Stimulated activated CD8-positive, alpha-beta memory T cell treated with anti-CD3 and anti-CD28 coated beads, Interleukin-12 subunit alpha, Interleukin-12 subunit beta, amount 100 ng/mL, for 24 hours (primary cell): ENCODE results near the gene LMF1.
"Not testable (repeated sequence)": the region's sequence is repeated elsewhere in the genome, so short reads cannot be mapped to it uniquely, and the experiment has no call there.

Experiments used
- DNase-seq: peaks from one replicate; pipeline ENCODE4 v3.0.0-alpha.2; 2020; ENCODE audit errors: extremely low read depth

The LMF1 gene

DNA sequence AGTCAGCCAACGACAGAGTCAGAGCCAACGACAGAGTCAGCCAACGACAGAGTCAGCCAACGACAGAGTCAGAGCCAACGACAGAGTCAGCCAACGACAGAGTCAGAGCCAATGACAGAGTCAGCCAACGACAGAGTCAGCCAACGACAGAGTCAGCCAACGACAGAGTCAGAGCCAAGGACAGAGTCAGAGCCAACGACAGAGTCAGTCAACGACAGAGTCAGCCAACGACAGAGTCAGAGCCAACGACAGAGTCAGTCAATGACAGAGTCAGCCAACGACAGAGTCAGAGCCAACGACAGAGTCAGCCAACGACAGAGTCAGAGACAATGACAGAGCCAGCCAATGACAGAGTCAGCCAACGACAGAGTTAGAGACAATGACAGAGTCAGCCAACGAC, 22.0 kb downstream of the LMF1 start:
- DNase-seq, result not testable (repeated sequence)

DNA sequence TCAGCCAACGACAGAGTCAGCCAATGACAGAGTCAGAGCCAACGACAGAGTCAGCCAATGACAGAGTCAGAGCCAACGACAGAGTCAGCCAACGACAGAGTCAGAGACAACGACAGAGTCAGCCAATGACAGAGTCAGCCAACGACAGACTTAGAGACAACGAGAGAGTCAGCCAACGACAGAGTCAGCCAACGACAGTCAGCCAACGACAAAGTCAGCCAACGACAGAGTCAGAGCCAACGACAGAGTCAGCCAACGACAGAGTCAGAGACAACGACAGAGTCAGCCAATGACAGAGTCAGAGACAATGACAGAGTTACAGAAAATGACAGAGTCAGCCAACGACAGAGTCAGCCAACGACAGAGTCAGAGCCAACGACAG, 22.9 kb downstream of the LMF1 start:
- DNase-seq, result not testable (repeated sequence)

DNA sequence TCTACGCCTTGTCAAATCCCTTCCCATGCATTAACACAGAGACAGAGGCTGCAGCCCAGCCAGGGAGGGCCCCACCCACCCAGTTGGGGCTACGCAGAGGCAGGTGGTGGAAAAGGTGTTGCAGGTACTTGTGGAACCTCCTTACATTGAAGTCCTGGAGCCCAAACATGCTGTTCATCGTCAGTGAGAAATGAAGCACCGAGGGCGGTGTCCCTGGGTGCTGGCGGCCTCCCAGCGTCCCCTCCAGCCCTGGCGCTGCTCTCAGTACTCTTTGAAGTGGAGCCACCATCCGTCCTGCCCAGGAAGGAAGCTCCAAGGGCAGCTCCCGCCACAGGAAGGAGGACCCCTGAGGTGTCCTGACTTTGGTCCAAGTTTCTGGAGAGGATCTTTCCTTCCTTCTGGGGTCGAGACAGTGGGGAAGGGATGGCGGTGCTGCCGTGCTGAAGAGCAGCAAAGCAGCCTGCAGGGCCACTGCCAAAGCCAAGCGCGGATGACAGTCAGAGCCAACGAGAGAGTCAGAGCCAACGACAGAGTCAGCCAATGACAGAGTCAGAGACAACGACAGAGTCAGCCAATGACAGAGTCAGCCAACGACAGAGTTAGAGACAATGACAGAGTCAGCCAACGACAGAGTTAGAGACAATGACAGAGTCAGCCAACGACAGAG, 23.4 kb downstream of the LMF1 start:
- no peak for DNase-seq

DNA sequence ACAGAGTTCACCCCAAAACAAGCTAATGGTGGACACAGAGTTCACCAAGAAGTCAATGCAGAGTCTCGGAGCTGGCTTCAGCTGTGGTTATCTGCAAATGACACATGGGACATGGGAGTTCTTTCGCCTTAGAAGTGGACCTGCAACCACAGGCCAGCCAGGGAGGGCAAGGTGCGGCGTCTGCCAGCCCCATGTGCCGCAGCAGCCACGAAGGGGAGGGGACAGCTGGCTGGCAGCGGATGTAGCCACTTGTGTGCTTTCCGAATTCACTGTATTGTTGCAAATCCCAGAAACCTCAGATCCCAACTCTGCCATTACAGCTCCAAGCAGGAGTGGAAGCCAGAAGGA, 24.8 kb downstream of the LMF1 start:
- DNase-seq, result no peak

DNA sequence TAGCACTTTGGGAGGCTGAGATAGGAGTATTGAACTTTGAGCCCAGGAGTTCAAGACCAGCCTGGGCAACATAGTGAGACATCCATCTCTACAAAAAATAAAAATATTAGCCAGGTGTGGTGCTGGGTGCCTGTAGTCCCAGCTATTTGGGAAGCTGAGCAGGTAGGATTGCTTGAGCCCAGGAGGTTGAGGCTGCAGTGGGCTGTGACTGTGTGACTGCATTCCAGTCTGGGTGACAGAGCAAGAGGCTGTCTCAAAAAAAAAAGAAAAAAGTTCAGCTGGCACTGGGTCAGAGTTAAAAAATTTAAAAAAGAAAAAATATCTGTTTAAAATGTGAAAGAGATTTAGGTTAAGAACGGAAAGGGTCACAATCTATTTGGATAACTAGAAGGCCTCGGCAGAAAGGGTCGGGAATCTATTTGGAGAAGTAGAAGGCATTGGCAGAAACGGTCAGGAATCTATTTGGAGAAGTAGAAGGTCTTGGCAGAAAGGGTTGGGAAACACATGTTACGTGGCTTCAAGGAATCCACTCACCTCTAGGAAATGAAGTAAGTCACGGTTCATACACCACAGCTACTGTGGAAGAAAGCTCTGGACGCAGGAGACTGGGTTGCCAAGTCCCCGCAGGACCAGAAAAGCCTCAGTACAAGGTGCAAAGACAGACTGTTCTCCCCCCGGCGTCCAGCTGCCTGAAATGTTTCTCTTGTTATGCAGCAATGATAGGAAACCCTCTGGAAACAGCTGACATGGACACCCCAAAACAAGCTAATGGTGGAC, 25.3 kb downstream of the LMF1 start:
- no peak for DNase-seq

DNA sequence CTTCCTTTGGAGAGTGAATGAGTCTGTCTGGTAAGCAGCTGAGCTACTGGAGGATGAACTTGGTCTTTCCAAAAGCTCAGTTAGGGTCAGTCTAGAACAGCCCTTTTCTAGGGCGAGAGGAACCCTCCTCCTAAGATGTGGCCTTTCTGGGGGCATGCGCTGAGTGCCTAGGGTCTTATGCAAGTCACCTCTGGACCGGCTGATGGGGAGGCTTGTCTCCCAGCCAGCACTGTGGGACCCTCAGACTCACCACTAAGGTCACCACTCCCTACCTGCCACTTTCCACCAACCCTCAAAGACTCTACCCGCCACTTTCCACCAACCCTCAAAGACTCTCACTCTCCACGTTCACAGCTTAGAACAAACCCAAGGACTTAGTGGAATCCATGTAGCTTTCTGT, 26.8 kb downstream of the LMF1 start:
- DNase-seq, result no peak

DNA sequence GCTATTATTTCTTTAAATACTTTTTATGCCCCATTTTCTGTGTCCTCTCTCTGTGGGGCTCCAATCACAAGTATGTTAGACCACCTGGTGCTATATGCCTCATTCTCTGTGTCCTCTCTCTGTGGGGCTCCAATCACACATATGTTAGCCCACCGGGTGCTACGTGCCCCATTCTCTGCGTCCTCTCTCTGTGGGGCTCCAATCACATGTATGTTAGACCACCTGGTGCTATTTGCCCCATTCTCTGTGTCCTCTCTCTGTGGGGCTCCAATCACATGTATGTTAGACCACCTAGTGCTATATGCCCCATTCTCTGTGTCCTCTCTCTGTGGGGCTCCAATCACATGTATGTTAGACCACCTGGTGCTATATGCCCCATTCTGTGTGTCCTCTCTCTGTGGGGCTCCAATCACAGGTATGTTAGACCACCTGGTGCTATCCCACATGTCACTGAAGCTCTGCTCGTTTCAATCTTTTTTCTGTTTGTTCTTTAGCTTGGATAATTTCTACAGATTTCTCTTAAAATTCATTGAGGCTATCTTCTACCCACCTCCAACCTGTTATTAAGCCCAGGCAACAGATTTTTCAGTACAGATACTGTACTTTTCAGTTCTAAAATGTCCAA, 28.2 kb downstream of the LMF1 start:
- DNase-seq, result no peak

DNA sequence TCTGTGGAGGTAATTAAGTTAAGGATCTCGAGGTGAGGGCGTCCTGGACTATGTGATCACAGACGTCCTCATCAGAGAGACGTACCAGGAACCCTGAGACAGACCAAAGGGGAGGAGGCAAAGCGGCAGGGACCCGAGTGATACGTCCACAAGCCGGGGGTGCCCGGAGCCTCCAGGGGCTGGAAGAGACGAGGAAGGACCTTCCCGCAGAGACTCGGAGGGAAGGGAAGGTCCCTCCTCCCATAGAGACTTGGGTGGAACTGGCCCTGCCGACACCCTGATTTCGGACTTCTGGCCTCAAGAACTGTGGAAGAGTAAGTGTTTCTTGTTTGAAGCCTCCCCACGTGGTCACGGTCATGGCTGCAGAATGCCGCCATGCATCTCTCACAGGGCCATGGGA, 30.8 kb downstream of the LMF1 start:
- DNase-seq, result no peak

DNA sequence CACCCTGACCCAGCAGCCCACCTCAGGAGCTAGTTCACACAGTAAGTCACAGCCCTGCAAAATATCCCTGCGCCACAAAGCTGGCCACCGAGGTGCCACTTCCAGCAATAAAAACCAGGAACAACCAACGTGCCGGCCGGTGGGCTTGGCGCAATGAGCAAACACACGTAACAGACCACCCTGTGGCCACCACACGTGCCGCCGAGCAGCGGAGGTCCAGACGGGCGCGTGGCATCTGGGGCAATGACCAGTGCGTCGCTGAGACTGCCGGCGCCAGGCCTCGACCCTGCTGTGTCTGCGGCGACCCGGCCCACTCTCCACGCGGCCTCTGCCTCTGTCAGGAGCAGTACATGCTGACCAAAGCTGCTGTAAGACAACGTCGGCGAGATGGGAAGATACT, 31.5 kb downstream of the LMF1 start:
- DNase-seq, result no peak

DNA sequence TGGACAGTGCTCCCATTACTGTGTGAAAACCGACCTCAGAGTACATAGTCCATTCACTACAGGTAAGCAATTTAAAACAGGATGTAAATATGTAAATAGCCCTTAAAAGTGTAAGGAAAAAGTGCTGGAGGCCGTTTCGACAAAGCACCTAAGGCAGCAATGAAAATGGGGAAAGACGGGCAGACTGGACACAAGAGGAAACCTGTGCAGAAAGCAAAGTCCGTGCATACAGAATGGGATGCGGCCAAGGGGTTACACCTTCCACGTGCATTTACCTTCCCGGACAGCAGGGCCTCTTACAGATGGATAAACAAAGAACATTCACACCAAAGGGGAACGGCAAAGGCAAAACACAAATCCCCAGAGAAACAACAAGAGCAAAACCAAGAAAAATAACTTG, 32.0 kb downstream of the LMF1 start:
- DNase-seq, result no peak

DNA sequence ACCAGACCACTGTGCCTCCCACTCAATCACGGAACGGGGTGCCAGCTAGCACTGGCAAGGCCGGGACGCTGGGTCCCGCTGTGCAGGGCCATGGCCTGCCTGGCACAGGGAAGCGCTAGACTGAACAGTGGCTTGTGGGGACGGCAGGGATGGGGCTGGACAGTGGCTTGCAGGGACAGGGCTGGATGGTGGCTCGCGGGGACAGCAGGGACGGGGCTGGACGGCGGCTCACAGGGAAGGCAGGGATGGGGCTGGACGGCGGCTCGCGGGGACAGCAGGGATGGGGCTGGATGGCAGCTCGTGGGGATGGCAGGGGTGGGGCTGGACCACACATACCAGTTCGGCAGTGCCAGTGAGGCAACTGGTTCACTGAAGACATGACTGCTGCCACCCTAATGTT, 32.6 kb downstream of the LMF1 start:
- no peak for DNase-seq

DNA sequence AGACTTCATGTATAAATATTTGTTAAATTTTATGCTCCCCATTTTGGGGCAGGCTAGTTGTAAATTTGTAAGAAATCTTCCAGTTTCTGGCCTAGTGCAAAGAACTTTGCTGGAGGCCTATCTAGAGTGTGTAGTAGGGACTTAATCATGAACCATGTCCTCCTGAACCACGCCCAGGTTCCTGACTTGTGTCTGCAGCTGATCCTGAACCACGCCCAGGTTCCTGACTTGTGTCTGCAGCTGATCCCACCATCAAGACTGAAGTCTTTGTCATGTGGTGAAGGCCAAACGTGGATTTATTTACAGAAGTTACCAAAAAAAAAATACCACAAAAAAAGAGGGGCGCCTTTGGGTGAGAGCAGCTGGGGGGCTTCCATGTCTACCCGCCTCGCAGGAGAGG, 33.1 kb downstream of the LMF1 start:
- DNase-seq, result no peak

DNA sequence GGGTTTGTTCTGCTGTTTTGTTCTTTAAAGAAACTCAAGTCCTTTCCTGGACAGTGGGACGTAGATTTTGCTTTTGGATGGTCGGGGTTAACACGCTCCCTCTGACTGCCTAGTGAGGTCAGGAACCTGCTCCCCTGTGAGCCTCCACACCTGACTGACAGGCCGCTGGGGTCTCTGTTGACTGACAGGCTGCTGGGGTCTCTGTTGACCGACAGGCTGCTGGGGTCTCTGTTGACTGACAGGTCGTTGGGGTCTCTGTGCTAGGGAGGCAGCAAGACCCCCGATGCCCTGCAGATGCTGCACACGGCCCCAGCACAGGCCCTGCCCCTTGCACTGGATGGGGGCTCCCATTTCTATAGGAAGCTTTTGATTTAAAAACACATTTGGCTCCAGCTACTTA, 33.5 kb downstream of the LMF1 start:
- no peak for DNase-seq

DNA sequence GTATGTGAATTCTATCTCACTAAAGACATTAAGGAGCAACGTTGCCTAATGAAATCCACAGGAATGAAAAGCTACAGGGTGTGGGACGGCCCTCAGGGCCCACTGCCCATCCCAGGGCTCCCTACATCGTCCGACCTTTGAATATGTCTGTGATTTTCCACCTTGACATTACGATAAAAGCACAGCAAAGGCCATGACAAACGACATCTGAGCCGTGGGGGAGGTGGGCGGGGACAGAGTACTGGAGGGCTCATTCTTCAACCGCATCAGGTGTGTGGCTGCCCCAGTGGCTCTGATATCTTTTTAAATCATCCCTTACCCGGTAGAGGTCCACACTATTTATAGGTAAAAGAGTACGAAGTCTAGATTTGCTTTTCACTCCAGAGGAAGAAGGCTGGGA, 35.1 kb downstream of the LMF1 start:
- DNase-seq, result no peak

DNA sequence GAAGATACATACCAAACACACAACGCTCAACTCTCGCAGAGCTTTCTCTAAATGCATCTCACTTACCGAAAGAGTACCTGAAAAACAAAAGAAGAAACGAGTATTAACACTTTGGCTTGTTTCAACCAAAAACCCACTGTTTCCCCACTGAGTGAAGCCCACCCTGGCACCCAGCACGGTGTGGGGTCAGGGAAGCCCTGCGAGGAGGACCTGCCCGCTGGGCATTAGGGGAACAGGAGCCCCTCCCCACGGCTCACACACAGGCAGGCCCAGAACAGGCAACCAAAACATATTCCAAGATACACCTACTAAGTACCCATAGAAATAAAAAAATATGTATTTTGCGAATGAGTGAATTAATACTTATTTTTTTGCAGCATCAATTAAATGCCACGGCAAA, 36.6 kb downstream of the LMF1 start:
- no peak for DNase-seq

DNA sequence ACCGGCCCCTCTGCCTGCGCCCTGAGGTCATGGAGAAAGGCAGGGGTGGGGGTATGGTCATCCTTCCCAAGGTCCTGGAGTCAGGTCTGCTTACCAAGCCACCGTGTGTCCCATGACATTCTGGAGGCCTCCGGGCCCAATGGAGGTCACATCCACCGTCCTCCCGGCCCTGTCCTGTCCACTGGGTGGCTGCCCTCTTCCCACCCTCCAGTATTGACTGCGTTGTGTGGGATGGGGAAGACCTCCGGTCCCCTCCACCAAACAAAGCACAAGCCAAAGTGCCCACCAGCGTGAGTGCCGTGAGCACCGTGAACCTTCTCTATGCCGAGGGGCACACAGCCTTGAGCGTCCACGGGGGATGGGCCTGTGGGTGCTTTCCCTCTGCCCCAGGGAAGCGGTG, 37.2 kb downstream of the LMF1 start:
- DNase-seq, result no peak

DNA sequence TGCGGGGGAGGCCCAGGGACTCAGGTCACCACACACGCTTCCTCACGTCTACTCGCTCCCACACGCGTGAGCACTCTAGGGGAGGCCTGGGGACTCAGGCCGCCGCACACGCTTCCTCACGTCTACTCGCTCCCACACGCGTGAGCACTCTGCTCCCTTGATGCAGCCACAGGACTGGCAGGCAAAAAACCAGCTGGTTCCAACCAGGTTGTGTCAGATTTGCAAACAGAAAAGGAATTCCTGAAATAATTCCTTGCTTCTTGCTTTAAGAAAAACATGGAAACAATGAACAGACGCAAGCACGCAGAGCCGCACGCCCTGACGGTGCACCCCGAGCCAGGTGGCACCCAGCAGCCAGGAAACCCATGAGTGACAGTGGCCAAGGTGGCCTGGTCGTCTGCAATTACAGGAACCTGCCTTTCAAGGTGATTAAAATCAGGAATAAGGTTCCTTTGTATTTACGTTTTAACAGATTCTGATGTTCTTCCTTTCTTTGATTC, 37.9 kb downstream of the LMF1 start:
- no peak for DNase-seq

DNA sequence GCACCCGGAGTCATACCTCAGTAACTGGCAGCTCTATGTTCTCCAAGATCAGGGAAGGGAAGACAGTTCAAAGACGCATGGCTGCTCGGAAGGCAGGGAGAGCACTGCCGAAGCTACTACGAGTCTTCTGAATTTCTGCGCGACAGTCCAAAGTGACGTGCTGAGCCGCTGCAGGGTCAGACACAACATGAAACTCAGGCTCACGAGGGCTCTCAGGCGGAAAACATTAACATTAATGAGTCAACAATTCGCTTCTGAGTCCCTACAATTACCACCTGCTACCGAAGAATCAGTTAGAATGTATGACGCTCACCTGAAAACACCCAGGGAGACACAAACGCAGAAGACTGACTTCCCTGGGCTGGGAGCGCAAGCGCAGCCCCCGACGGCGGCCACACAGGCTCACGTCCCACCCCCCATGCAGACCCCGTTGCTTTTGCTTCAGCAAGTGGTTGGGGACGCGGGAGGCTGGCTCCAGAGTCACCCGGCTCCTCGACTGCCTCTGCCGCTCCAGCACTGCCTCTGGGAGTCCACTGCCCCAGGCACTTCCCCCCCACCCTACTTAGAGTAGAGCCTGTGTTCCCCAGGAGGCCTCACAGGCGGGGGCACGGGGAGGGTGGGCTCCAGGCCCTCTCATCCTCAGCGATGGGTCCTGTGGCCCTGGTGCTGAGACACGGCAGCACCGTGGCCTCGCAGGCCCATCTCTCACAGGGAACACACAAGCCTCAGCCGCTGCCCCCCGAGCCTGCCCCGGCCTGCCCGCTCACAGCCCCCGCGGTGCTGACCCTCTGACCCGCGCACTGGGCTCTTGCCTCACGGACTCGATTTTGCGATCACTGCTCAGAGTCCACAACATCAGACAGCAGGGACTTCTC, 38.9 kb downstream of the LMF1 start:
- DNase-seq, result no peak

DNA sequence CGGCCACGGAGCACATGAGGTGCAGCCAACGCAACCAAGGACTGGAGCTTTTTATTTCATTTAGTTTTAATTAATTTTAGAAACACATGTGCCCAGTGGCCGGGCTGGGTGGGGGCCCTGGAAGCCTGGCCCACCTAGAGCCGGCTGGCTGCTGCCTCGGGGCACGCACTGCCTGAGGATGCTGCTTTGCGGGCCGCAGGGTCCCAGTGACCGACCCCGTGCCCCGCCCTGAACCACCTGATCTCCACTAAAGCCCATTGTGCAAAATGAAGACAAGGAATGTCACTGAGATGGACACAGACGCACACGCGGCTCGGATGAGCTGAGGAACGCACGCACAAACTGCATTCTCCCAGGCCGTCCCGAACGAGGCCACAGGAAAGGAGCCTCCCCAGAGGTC, 39.6 kb downstream of the LMF1 start:
- DNase-seq, result no peak

DNA sequence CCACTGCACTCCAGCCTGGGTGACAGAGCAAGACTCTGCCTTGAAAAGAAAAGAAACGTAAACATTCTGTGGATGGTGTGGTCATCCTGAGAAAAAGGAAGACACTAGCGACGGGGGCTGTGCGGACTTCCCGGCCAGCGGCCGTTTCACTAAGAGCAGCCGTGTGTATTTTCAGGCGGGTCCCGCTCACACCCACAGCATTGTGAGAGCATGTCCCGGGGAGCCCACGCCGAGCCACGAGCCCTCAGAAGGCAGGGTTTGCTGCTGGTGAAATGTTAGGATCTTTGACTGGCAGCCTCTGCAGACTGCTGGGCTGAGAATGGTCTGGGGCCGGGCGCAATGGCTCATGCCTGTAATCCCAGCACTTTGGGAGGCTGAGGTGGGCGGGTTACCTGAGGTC, 40.3 kb downstream of the LMF1 start:
- DNase-seq, result no peak

DNA sequence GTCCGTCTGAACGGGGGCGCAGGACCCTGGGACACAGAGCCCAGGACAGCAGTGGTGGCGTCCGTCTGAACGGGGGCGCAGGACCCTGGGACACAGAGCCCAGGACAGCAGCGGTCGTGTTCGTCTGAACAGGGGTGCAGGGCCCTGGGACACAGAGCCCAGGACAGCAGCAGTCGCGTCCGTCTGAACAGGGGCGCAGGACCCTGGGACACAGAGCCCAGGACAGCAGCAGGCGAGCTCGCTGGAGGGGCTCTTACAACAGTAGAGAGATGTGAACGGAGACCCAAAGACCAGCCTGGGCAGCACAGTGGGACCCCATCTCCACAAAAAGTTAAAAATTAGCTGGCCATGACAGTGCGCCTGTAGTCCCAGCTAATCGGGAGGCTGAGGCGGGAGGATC, 40.7 kb downstream of the LMF1 start:
- DNase-seq, result no peak
